SJSA1 (cell line): ENCODE results near the gene GDF3. TPM values are rescaled to one million over a fixed set of nuclear protein-coding genes. Genes with fewer than 3 reads are reported as not detected.
"Not testable (repeated sequence)": the region's sequence is repeated elsewhere in the genome, so short reads cannot be mapped to it uniquely, and the experiment has no call there.

Experiments
- DNase-seq, 2 experiments: peaks; one replicate each; pipeline ENCODE4 v3.0.0-alpha.2; 2015 to 2020; ENCODE audit warnings: low spot score in 2 of 2, low read depth in 1 of 2
- H3K27ac ChIP-seq: fragments of 250-450 bp; sonication (Bioruptor Pico); 2 replicates; pipeline ENCODE4 v1.5.1; 2020; ENCODE audit warnings: mild to moderate bottlenecking, moderate library complexity
- H3K27me3 ChIP-seq: fragments of 250-450 bp; sonication (Bioruptor Pico); replicated peaks from 2 replicates; pipeline ENCODE4 v1.5.1; 2020; ENCODE audit warnings: mild to moderate bottlenecking, moderate library complexity
- H3K36me3 ChIP-seq: fragments of 250-450 bp; sonication (Bioruptor Pico); 2 replicates; pipeline ENCODE4 v1.5.1; 2020; ENCODE audit warnings: mild to moderate bottlenecking
- H3K4me1 ChIP-seq: fragments of 250-450 bp; sonication (Bioruptor Pico); replicated peaks from 2 replicates; pipeline ENCODE4 v1.6.1; 2021; ENCODE audit warnings: mild to moderate bottlenecking
- H3K4me3 ChIP-seq: fragments of 250-450 bp; sonication (Bioruptor Pico); 2 replicates; pipeline ENCODE4 v1.5.1; 2020; ENCODE audit warnings: mild to moderate bottlenecking
- H3K9me3 ChIP-seq: fragments of 250-450 bp; sonication (Bioruptor Pico); replicated peaks from 2 replicates; pipeline ENCODE4 v1.5.1; 2020; ENCODE audit warnings: mild to moderate bottlenecking
- total RNA-seq: library from RNA; depleted of rRNA; stranded (reverse); fragments of >200 nt; shearing (Covaris generic); gene quantifications from 2 replicates; pipeline ENCODE4 v1.2.3, GENCODE V29; 2014; rRNA removed

The GDF3 gene
- total RNA-seq, 1 experiment from 2014 or later: not detected

DNA sequence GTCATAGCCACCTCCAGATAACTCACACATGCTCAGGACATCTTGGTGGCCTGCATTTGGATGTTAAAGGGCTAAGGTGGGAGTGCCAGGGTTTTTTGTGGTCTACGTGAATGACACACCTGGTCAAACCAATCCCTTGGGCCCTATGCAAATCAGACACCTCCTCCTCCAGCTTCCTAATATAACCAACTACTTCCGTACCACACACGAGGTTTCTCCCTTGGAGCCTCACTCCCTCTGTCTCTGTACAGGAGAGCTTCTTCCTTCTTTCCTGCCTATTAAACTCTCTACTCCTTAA, 49.4 kb downstream of the GDF3 start:
- Histone ChIP-seq H3K27me3 (no peaks in the 10 kb centered on the region; the same call in 1 of the 2 replicates), H3K36me3 (no peaks in the 10 kb centered on the region), H3K27ac (no peak overlapping the region), H3K4me1 (no peaks in the 10 kb centered on the region), H3K9me3 (no peaks in the 10 kb centered on the region), H3K4me3 (no peak overlapping the region)
- no peak for DNase-seq

DNA sequence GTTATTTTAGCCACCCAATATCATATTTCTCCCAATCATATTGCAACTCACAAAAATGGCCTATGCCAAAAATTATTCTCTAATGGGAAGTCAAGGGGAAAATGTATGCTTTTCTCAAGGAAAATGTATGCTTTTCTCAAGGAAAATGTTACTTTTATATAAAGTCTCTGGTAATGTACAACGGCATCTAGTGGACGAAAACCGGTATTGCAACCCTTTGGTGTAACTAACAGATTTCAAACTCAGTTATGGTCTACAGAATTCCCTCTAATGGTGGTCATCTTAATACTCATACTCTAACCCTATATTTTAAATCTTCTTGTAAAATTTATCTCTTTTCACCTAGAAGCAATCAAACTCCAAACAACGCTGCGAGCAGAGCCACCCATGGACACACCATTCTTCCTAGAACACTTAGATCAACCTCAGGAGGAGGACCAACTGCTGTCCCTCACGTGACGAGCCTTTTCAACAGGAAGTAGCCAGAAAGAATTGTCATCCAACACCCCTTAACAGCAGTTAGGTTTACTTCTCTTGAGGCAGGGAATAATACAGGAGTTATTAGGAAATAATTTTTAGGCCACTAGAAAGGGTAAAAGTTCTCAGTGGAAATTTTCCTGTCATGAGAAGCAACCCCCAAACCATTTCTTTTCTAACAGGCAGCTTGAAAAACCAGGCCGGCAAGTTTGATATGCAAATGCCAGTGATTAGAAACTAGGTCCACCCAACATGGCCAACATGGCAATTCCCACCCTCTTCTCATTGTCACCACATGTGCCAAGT, 50.0 kb downstream of the GDF3 start:
- H3K4me1 ChIP-seq: no peaks in the 10 kb centered on the region
- peak in 1 of 2 experiments; percentile 11 for DNase-seq
- no peaks in the 10 kb centered on the region; the same call in 1 of the 2 replicates for H3K27me3 ChIP-seq
- H3K36me3 ChIP-seq: no peaks in the 10 kb centered on the region
- no peak overlapping the region for H3K27ac ChIP-seq
- no peaks in the 10 kb centered on the region for H3K9me3 ChIP-seq
- no peak overlapping the region for H3K4me3 ChIP-seq

DNA sequence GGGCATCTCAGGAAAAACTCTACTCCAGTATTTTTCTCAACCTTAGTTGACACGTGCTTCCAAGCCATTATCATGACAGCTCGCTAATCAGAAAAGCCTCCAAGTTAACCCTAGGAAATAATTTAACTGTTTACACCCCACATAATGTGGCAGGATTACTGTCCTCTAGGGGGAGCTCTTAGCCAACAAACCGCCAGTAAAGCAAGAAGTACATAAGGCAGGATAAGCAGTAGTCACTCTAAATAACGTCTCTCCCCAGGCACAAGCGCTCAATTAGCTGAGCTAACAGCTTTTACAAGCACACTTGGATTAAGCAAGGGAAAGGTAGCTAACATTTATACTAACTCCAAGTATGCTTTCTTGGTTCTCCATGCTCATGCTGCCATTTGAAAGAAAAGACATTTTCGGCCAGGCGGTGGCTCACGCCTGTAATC, 52.7 kb downstream of the GDF3 start:
- no peak overlapping the region for H3K27ac ChIP-seq
- no peak for DNase-seq
- H3K4me3 ChIP-seq: no peak overlapping the region
- H3K4me1 ChIP-seq: no peaks in the 10 kb centered on the region
- no peaks in the 10 kb centered on the region for H3K9me3 ChIP-seq
- H3K27me3 ChIP-seq: no peaks in the 10 kb centered on the region; the same call in 1 of the 2 replicates
- H3K36me3 ChIP-seq: no peaks in the 10 kb centered on the region

DNA sequence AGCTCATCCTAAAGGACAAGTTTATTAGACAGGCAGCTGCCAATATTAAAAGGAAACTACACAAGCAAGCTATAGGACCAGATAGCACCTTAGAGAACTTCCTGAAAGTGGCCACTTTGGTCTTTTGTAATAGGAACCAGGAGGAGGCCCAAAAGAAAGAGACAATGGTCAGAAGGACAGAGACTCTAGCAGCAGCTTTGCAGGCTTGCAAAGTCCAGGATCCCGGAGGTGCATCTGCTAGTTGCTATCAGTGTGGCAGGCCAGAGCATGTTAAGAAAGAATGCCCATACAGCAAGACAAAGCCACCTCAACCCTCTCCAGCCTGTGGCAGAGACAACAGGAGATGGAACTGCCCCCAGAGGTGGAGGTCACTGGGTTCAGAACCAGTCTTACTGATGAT, 53.3 kb downstream of the GDF3 start:
- Histone ChIP-seq H3K27me3 (no peaks in the 10 kb centered on the region; the same call in 1 of the 2 replicates), H3K9me3 (no peaks in the 10 kb centered on the region), H3K4me1 (no peaks in the 10 kb centered on the region), H3K4me3 (no peak overlapping the region), H3K36me3 (no peaks in the 10 kb centered on the region), H3K27ac (no peak overlapping the region)
- no peak for DNase-seq

DNA sequence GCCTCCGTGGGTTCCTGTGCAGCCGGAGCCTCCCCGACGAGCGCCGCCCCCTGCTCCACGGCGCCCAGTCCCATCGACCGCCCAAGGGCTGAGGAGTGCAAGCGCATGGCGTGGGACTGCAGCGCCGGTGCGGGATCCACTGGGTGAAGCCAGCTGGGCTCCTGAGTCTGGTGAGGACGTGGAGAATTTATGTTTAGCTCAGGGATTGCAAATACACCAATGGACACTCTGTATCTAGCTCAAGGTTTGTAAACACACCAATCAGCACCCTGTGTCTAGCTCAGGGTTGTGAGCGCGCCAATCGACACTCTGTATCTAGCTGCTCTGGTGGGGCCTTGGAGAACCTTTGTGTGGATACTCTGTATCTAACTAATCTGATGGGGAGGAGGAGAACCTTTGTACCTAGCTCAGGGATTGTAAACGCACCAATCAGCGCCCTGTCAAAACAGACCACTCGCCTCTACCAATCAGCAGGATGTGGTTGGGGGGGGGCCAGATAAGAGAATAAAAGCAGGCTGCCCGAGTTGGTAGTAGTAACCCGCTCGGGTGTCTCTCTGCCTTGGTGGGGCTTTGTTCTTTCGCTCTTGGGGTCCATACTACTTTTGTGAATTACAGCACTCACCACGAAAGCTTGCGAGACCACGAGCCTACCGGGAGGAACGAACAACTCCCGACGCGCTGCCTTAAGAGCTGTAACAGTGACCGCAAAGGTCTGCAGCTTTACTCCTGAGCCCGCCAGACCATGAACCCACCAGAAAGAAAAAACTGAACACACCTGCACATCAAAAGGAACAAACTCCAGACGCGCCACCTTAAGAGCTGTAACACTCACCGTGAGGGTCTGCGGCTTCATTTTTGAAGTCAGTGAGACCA, 55.2 kb downstream of the GDF3 start:
- not testable (repeated sequence) for H3K27me3 ChIP-seq, H3K4me1 ChIP-seq, H3K4me3 ChIP-seq, H3K27ac ChIP-seq, DNase-seq, H3K36me3 ChIP-seq, H3K9me3 ChIP-seq

Other genes starting within 250 kb of the GDF3 start
- gene CD163, start 192.0 kb downstream of the GDF3 start, total RNA-seq: 0.05 TPM in 1 of 2 replicates, not detected in the other
- not detected in 2 replicates for gene APOBEC1, start 29.9 kb downstream of the GDF3 start, total RNA-seq
- not detected in 2 replicates for gene DPPA3, start 15.7 kb upstream of the GDF3 start, total RNA-seq
- not detected in 2 replicates for gene CLEC4C, start 51.6 kb upstream of the GDF3 start, total RNA-seq
- gene NANOGNB, start 69.4 kb upstream of the GDF3 start, total RNA-seq: not detected in 2 replicates
- gene NANOG, start 93.6 kb upstream of the GDF3 start, total RNA-seq: not detected in 2 replicates
- not detected in 2 replicates for gene SLC2A14, start 177.1 kb upstream of the GDF3 start, total RNA-seq
- 9.9 and 13.7 TPM in 2 replicates for gene SLC2A3, start 240.4 kb upstream of the GDF3 start, total RNA-seq